Ishikawa (cell line): ENCODE results near the gene RPL35.

ENCODE experiments used
- CREB1 ChIP-seq: IDR thresholded peaks from 2 replicates; pipeline ENCODE4 v1.6.1; 2012; ENCODE audit warnings: low read depth
- EP300 ChIP-seq: IDR thresholded peaks from 2 replicates; pipeline ENCODE4 v1.6.1; 2012; ENCODE audit warnings: borderline replicate concordance

- TF ChIP-seq CREB1 (no peak), EP300 (no peak)
Observed at GRCh38 chr9:124854822-124855221, 6.9 kb downstream of the RPL35 start.
